Activated CD4-positive, alpha-beta T cell treated with anti-CD3 and anti-CD28 coated beads for 36 hours (primary cell): ENCODE data around the gene RITA1. TPM values are rescaled to one million over a fixed set of nuclear protein-coding genes. Genes with fewer than 3 reads are reported as not detected.

ENCODE experiments used
- ATAC-seq: fragments of 200-7000 bp; cut with Tn5 transposase; one replicate; pipeline ENCODE4 v1.10.0; 2021; ENCODE audit warnings: mild to moderate bottlenecking, moderate library complexity
- CTCF ChIA-PET: fragments of 350-600 bp; sonication (Branson Sonifier 250); formaldehyde crosslinking; loops from one replicate; lab custom pipeline; 2021; ENCODE audit warnings: antibody characterized with exemption; lab: Charles Lee
- POLR2A ChIA-PET: fragments of 350-600 bp; sonication (Branson Sonifier 250); formaldehyde crosslinking; loops from one replicate; lab custom pipeline; 2021; ENCODE audit warnings: antibody characterized with exemption, inconsistent platforms; lab: Charles Lee
- DNase-seq: peaks from one replicate; pipeline ENCODE4 v3.0.0-alpha.2; 2020
- H3K27ac Mint-ChIP-seq: one replicate; pipeline ENCODE4 v1.8.0; 2021; ENCODE audit warnings: mixed read lengths
- H3K27me3 Mint-ChIP-seq: one replicate; pipeline ENCODE4 v1.8.0; 2021; ENCODE audit warnings: mixed read lengths
- H3K36me3 Mint-ChIP-seq: one replicate; pipeline ENCODE4 v1.8.0; 2021; ENCODE audit warnings: low read depth, mixed read lengths
- H3K4me1 Mint-ChIP-seq: one replicate; pipeline ENCODE4 v1.8.0; 2021; ENCODE audit warnings: mixed read lengths
- H3K4me3 Mint-ChIP-seq: one replicate; pipeline ENCODE4 v1.8.0; 2021; ENCODE audit warnings: mild to moderate bottlenecking, moderate library complexity, mixed read lengths
- H3K9me3 Mint-ChIP-seq: one replicate; pipeline ENCODE4 v1.8.0; 2021; ENCODE audit warnings: low read depth, mixed read lengths
- intact Hi-C, 2 experiments: fragments of 100-400 bp; cut with DNase I in 1 of 2; cut with micrococcal nuclease in 1 of 2; formaldehyde crosslinking; loops; one replicate each; pipeline versions ENCODE4 v1.14.2 to v1.15.1; 2022 to 2024; cut with DNase I, micrococcal nuclease
- microRNA-seq: library from miRNA; unstranded; fragments of <30 nt; microRNA quantifications from one replicate; pipeline ENCODE4 v1.2.0, GENCODE V29; 2021; ENCODE audit warnings: borderline replicate concordance
- total RNA-seq, 2 experiments: library from RNA; stranded (reverse); gene quantifications; one replicate each; pipeline ENCODE4 v1.2.3, GENCODE V29; 2021

RITA1 gene
- total RNA-seq, 2 experiments from 2014 or later, result 23.4 to 25.7 TPM

DNA sequence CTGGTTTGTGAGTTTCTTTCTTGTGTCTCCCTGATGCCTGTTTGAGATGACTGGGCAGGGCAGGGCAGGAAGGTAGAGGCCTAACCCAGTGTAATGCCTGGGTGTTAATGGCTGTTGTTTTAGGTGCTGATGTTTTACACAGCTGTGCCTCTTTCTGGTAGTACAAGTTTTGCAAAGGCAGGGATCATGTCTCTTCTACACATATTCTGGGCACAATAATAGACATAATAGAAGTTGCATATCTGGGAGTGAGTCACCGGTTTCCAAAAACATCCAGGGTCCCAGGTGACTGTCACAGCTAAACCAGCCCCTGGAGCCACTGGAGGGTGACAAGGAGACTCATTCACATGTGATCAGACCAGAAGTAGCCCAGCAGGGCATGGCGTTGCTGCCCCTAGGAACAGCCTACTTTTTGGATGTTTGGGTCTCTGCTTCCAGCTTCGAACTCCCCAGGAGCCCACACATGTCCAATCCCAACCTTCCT lies 53.8 kb downstream of the RITA1 start:
- H3K4me1 Mint-ChIP-seq, result peaks cover 9% of the 10 kb centered on the region
- ATAC-seq (peak; percentile 39), DNase-seq (no peak)
- no peaks in the 10 kb centered on the region for H3K27me3 Mint-ChIP-seq
- ChIA-PET CTCF (interaction anchor here (0.8 to 1.7 kb wide), 2 partner anchors 11 to 110 kb away, joined by 3 read pairs; no protein-coding TSS in a partner anchor), POLR2A (interaction anchor here (0.6 to 1.1 kb wide), 4 partner anchors 9 to 46 kb away, joined by 3 to 10 read pairs (median 4); partner anchors contain the start of gene TPCN1)
- intact Hi-C loops, result no loop called here
- H3K4me3 Mint-ChIP-seq, result no peak overlapping the region
- no peak overlapping the region for H3K27ac Mint-ChIP-seq
- H3K36me3 Mint-ChIP-seq, result peaks cover 18% of the 10 kb centered on the region
- H3K9me3 Mint-ChIP-seq, result no peaks in the 10 kb centered on the region

DNA sequence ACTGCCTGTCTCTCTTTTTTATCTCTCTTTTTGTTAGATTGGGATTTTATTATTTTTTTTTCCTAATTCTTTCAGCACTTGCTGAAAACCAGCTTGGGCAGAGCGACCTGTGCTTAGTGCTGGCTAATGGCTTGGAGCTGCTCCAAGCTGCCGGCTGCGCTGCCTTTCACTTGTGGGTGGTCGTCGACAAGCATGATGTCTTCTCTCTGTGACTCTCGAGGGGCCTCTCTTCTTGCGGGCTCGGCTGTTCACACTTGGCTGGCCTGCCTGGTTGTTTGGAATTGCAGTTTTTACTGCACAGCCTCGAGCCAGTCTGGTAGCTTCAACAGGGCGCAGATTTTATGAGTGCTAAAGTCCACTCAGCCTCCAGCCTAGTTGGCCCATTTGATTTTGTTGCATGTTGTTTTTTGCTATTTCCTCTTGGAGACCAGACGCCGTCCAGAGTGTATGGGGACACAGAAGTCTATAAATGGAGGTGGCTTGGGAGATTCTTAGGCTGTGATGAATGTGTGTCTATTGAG lies 54.4 kb downstream of the RITA1 start:
- ChIA-PET CTCF (interaction anchor here (0.6 to 1.7 kb wide), 2 partner anchors 10 to 185 kb away, joined by 3 read pairs; no protein-coding TSS in a partner anchor), POLR2A (interaction anchor here (0.7 to 1.1 kb wide), 3 partner anchors 9 to 46 kb away, joined by 3 to 10 read pairs (median 3); no protein-coding TSS in a partner anchor)
- no peak for DNase-seq
- Mint-ChIP-seq H3K4me3 (no peak overlapping the region), H3K27me3 (no peaks in the 10 kb centered on the region), H3K27ac (no peak overlapping the region), H3K9me3 (no peaks in the 10 kb centered on the region), H3K4me1 (peaks cover 13% of the 10 kb centered on the region), H3K36me3 (peaks cover 21% of the 10 kb centered on the region)
- ATAC-seq, result no peak
- intact Hi-C loops, result no loop called here

DNA sequence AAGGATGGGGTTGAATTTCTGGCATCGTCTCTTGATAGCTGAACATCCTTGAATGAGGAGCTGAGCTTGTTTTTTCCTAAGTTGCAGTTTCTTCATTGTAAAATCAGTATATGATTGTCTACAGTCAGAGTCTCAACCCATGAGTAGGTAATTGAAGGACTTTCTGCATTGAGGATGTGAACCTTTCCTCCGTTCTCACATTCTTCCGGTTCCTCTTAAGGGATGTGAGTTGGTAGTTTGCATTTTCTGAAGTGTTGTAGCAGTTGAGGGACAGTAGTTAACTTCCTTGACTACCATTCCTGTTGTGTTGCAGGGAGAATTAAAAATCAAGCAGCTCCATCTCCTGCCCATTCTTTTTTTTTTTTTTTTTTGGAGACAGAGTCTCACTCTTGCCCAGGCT lies 54.9 kb downstream of the RITA1 start:
- H3K27ac Mint-ChIP-seq, result no peak overlapping the region
- no peaks in the 10 kb centered on the region for H3K27me3 Mint-ChIP-seq
- no peaks in the 10 kb centered on the region for H3K9me3 Mint-ChIP-seq
- ChIA-PET CTCF (interaction anchor here (0.6 to 1.7 kb wide), 3 partner anchors 10 to 185 kb away, joined by 3 read pairs; no protein-coding TSS in a partner anchor), POLR2A (interaction anchor here (0.7 to 1.1 kb wide), 2 partner anchors 10 to 22 kb away, joined by 3 read pairs; no protein-coding TSS in a partner anchor)
- no peak for ATAC-seq
- intact Hi-C loops, result no loop called here
- H3K36me3 Mint-ChIP-seq, result peaks cover 19% of the 10 kb centered on the region
- no peak for DNase-seq
- H3K4me1 Mint-ChIP-seq, result peaks cover 12% of the 10 kb centered on the region
- no peak overlapping the region for H3K4me3 Mint-ChIP-seq

DNA sequence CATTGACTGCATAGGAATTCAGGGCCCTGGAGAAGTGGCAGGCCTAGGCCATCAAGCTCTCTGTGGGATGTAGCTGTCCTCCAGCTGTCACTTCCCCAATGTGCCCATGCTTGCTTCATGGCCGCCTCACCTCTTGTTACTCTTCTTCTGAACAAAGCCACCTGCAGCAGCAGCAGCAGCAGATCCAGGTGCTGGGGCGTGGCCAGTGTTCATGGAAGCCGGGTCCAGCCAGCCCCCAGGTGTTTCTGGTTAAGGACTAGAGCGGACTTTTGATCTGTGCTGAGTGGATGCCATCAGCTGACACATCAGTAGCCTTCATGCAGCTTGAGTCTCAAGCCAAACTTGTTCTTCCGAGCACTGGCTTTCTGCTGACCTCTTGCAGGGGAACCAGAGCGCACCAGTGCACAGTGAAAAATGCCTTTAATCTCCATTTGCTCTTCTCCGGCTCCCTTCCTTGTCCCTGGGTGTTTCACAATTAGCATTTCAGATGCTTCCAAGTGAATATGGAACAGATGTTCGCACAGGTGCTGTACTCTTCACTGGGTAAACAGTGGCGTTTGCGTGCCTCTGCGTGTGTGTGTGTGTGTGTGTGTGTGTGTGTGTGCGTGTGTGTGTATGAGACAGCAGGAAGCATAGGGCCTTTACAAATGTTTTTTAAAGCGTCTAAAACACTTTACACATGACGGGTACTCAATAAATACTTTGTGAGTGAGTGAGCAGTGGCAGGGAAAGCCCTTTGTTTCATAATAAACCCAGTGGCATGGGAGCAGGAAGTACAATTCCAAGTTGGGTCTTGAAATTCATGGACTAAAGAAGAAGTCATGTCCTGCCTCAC lies 55.9 kb downstream of the RITA1 start:
- intact Hi-C loops, result no loop called here
- Mint-ChIP-seq H3K9me3 (no peaks in the 10 kb centered on the region), H3K27ac (no peak overlapping the region), H3K27me3 (no peaks in the 10 kb centered on the region), H3K4me3 (no peak overlapping the region), H3K4me1 (peaks cover 8% of the 10 kb centered on the region), H3K36me3 (peaks cover 27% of the 10 kb centered on the region)
- CTCF ChIA-PET, result interaction anchor here (0.6 to 0.7 kb wide), 2 partner anchors 63 to 91 kb away, joined by 3 read pairs; no protein-coding TSS in a partner anchor
- no peak for ATAC-seq
- POLR2A ChIA-PET, result no interaction called here
- no peak for DNase-seq

Small RNA genes lying within 50 kb of the gene (microRNA-seq; reads per million reads assigned to microRNA genes)
- gene MIR7106, result 1.4 reads per million

Other genes with a start within 250 kb of the RITA1 start
- 10 to 100 TPM; 32.1 to 35.3 TPM for gene OAS3, start 247.2 kb upstream of the RITA1 start, total RNA-seq
- 100 to 1,000 TPM; 148 to 278 TPM for gene OAS2, start 207.2 kb upstream of the RITA1 start, total RNA-seq
- 10 to 100 TPM; 12.0 to 12.9 TPM for gene DTX1, start 129.0 kb upstream of the RITA1 start, total RNA-seq
- 10 to 100 TPM in 1 of 2 experiments, 1 to 10 TPM in 1; 9.0 to 10.6 TPM for gene RASAL1, start 50.0 kb upstream of the RITA1 start, total RNA-seq
- gene CFAP73, start 36.0 kb upstream of the RITA1 start, total RNA-seq, result 1 to 10 TPM in 1 of 2 experiments, under 1 TPM in 1; 0.86 to 1.1 TPM
- 100 to 1,000 TPM; 118 to 132 TPM for gene DDX54, start 243 bp upstream of the RITA1 start, total RNA-seq
- gene TPCN1, start 35.7 kb downstream of the RITA1 start, total RNA-seq, result 10 to 100 TPM; 35.5 to 37.0 TPM
- 10 to 100 TPM; 17.9 to 19.4 TPM for gene SLC8B1, start 149.4 kb downstream of the RITA1 start, total RNA-seq
- 10 to 100 TPM; 13.7 to 17.3 TPM for gene PLBD2, start 172.9 kb downstream of the RITA1 start, total RNA-seq
- not detected for gene SDS, start 218.2 kb downstream of the RITA1 start, total RNA-seq
- gene SDSL, start 236.7 kb downstream of the RITA1 start, total RNA-seq, result 1 to 10 TPM; 1.5 to 3.9 TPM